ENCODE data around the gene CEP85L. TPM values are rescaled to one million over a fixed set of nuclear protein-coding genes. Genes with fewer than 3 reads are reported as not detected.

CEP85L gene
- total and polyA plus RNA-seq, 2 experiments from 2014 or later, result 9.1 to 10.1 TPM

DNA sequence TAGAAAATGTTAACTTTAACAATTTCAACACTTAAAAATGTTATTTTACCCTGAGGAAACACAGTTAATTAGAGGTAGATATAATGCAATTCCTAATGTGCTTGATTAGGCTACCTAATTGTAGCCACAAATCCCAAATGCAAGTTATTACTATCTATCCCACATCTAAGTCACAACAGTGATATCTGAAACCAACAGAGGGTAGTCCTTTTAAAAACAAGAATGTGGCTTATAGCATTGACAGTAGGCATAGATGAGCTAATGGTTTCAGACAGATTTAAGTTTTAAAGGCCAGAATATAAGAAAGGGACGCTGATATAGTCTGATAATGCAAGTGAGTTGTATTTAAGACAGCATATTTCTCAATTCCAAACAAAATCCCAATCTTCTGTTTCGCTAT is 80.3 kb downstream of the CEP85L start (continued):
- TF ChIP-seq, protein P1, sequence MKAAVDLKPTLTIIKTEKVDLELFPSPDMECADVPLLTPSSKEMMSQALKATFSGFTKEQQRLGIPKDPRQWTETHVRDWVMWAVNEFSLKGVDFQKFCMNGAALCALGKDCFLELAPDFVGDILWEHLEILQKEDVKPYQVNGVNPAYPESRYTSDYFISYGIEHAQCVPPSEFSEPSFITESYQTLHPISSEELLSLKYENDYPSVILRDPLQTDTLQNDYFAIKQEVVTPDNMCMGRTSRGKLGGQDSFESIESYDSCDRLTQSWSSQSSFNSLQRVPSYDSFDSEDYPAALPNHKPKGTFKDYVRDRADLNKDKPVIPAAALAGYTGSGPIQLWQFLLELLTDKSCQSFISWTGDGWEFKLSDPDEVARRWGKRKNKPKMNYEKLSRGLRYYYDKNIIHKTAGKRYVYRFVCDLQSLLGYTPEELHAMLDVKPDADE (IDR thresholded peaks at IDR 0.05), result no peak
- no peak for TF ChIP-seq CREB1 (CRISPR knock-in tag; IDR thresholded peaks at IDR 0.05; ENCODE audit: low read depth)
- TF ChIP-seq, protein P2, sequence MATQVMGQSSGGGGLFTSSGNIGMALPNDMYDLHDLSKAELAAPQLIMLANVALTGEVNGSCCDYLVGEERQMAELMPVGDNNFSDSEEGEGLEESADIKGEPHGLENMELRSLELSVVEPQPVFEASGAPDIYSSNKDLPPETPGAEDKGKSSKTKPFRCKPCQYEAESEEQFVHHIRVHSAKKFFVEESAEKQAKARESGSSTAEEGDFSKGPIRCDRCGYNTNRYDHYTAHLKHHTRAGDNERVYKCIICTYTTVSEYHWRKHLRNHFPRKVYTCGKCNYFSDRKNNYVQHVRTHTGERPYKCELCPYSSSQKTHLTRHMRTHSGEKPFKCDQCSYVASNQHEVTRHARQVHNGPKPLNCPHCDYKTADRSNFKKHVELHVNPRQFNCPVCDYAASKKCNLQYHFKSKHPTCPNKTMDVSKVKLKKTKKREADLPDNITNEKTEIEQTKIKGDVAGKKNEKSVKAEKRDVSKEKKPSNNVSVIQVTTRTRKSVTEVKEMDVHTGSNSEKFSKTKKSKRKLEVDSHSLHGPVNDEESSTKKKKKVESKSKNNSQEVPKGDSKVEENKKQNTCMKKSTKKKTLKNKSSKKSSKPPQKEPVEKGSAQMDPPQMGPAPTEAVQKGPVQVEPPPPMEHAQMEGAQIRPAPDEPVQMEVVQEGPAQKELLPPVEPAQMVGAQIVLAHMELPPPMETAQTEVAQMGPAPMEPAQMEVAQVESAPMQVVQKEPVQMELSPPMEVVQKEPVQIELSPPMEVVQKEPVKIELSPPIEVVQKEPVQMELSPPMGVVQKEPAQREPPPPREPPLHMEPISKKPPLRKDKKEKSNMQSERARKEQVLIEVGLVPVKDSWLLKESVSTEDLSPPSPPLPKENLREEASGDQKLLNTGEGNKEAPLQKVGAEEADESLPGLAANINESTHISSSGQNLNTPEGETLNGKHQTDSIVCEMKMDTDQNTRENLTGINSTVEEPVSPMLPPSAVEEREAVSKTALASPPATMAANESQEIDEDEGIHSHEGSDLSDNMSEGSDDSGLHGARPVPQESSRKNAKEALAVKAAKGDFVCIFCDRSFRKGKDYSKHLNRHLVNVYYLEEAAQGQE (IDR thresholded peaks at IDR 0.05; ENCODE audit: unreplicated experiment), result no peak

DNA sequence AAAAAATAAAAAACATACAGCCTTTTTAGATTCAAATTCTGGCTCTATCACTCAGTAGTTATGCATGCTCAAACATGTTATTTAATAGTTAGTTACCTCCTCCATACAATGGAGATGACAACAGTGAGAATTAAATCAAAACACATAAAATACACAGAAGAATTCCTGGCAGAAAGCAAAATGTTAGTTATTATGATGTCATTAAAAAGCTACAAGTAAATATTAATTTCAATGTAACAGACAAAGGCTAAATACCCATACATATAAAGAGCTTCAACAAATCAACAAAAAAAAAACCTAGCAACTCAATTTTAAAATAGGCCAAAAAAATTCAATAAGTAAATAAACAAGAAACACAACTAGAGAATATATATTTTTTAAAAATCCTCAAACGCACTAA is 81.9 kb downstream of the CEP85L start:
- no peak overlapping the region for H3K27ac Mint-ChIP-seq
- Histone ChIP-seq H4K20me1 (replicated peaks; ENCODE audit: insufficient read depth) (no peaks in the 10 kb centered on the region), H3F3A (replicated peaks; ENCODE audit: low read depth) (no peaks in the 10 kb centered on the region), H3K9me2 (ENCODE audit: insufficient read depth) (no peaks in the 10 kb centered on the region), H3K79me2 (replicated peaks; ENCODE audit: insufficient read depth) (peaks cover 5% of the 10 kb centered on the region; the same call in 1 of the 2 replicates), H3K4me1 (ENCODE audit: insufficient read depth) (peaks cover 8% of the 10 kb centered on the region; the same call in 1 of the 2 replicates), H3K27ac (ENCODE audit: low read depth) (no peak overlapping the region), H3K4me3 (no peak overlapping the region), H2AFZ (no peak overlapping the region), H3K27me3 (ENCODE audit: insufficient read depth) (no peaks in the 10 kb centered on the region), H3K4me2 (no peak overlapping the region), H3K36me3 (ENCODE audit: insufficient read depth) (peaks cover 12% of the 10 kb centered on the region)
- H3K36me3 Mint-ChIP-seq (ENCODE audit: low read depth), result peaks cover 12% of the 10 kb centered on the region
- no peaks in the 10 kb centered on the region for H3K27me3 Mint-ChIP-seq (ENCODE audit: insufficient read depth, low read depth, poor library complexity)
- DNase-seq (ENCODE audit: low spot score) (no peak), ATAC-seq (no peak)
- peaks cover 15% of the 10 kb centered on the region for H3K9me3 Mint-ChIP-seq
- H3K4me3 Mint-ChIP-seq, result no peak overlapping the region
- H3K4me1 Mint-ChIP-seq, result peaks cover 7% of the 10 kb centered on the region; the same call in 2 of the 3 replicates
- TF ChIP-seq CREB1 (CRISPR knock-in tag; IDR thresholded peaks at IDR 0.05; ENCODE audit: low read depth) (no peak), STAT1 (IDR thresholded peaks at IDR 0.05; ENCODE audit: unreplicated experiment) (no peak), ZNF331 (CRISPR knock-in tag; IDR thresholded peaks at IDR 0.05; ENCODE audit: low read depth) (no peak), EZH2phosphoT487 (IDR thresholded peaks at IDR 0.05; ENCODE audit: unreplicated experiment) (no peak), JUNB (IDR thresholded peaks at IDR 0.05; ENCODE audit: unreplicated experiment) (no peak), ZNF114 (CRISPR knock-in tag; IDR thresholded peaks at IDR 0.05) (no peak), POLR2AphosphoS5 (IDR thresholded peaks at IDR 0.05; ENCODE audit: low read depth) (no peak), NANOG (IDR thresholded peaks at IDR 0.05; ENCODE audit: borderline replicate concordance) (no peak), EZH2 (IDR thresholded peaks at IDR 0.05; ENCODE audit: low read depth, unreplicated experiment) (no peak)
- TF ChIP-seq, protein P3, sequence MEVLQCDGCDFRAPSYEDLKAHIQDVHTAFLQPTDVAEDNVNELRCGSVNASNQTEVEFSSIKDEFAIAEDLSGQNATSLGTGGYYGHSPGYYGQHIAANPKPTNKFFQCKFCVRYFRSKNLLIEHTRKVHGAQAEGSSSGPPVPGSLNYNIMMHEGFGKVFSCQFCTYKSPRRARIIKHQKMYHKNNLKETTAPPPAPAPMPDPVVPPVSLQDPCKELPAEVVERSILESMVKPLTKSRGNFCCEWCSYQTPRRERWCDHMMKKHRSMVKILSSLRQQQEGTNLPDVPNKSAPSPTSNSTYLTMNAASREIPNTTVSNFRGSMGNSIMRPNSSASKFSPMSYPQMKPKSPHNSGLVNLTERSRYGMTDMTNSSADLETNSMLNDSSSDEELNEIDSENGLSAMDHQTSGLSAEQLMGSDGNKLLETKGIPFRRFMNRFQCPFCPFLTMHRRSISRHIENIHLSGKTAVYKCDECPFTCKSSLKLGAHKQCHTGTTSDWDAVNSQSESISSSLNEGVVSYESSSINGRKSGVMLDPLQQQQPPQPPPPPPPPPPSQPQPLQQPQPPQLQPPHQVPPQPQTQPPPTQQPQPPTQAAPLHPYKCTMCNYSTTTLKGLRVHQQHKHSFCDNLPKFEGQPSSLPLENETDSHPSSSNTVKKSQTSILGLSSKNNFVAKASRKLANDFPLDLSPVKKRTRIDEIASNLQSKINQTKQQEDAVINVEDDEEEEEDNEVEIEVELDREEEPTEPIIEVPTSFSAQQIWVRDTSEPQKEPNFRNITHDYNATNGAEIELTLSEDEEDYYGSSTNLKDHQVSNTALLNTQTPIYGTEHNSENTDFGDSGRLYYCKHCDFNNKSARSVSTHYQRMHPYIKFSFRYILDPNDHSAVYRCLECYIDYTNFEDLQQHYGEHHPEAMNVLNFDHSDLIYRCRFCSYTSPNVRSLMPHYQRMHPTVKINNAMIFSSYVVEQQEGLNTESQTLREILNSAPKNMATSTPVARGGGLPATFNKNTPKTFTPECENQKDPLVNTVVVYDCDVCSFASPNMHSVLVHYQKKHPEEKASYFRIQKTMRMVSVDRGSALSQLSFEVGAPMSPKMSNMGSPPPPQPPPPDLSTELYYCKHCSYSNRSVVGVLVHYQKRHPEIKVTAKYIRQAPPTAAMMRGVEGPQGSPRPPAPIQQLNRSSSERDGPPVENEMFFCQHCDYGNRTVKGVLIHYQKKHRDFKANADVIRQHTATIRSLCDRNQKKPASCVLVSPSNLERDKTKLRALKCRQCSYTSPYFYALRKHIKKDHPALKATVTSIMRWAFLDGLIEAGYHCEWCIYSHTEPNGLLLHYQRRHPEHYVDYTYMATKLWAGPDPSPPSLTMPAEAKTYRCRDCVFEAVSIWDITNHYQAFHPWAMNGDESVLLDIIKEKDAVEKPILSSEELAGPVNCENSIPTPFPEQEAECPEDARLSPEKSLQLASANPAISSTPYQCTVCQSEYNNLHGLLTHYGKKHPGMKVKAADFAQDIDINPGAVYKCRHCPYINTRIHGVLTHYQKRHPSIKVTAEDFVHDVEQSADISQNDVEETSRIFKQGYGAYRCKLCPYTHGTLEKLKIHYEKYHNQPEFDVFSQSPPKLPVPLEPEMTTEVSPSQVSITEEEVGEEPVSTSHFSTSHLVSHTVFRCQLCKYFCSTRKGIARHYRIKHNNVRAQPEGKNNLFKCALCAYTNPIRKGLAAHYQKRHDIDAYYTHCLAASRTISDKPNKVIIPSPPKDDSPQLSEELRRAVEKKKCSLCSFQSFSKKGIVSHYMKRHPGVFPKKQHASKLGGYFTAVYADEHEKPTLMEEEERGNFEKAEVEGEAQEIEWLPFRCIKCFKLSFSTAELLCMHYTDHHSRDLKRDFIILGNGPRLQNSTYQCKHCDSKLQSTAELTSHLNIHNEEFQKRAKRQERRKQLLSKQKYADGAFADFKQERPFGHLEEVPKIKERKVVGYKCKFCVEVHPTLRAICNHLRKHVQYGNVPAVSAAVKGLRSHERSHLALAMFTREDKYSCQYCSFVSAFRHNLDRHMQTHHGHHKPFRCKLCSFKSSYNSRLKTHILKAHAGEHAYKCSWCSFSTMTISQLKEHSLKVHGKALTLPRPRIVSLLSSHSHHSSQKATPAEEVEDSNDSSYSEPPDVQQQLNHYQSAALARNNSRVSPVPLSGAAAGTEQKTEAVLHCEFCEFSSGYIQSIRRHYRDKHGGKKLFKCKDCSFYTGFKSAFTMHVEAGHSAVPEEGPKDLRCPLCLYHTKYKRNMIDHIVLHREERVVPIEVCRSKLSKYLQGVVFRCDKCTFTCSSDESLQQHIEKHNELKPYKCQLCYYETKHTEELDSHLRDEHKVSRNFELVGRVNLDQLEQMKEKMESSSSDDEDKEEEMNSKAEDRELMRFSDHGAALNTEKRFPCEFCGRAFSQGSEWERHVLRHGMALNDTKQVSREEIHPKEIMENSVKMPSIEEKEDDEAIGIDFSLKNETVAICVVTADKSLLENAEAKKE (CRISPR knock-in tag; IDR thresholded peaks at IDR 0.05), result no peak
- TF ChIP-seq, protein P4, sequence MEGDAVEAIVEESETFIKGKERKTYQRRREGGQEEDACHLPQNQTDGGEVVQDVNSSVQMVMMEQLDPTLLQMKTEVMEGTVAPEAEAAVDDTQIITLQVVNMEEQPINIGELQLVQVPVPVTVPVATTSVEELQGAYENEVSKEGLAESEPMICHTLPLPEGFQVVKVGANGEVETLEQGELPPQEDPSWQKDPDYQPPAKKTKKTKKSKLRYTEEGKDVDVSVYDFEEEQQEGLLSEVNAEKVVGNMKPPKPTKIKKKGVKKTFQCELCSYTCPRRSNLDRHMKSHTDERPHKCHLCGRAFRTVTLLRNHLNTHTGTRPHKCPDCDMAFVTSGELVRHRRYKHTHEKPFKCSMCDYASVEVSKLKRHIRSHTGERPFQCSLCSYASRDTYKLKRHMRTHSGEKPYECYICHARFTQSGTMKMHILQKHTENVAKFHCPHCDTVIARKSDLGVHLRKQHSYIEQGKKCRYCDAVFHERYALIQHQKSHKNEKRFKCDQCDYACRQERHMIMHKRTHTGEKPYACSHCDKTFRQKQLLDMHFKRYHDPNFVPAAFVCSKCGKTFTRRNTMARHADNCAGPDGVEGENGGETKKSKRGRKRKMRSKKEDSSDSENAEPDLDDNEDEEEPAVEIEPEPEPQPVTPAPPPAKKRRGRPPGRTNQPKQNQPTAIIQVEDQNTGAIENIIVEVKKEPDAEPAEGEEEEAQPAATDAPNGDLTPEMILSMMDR (conservative IDR thresholded peaks at IDR 0.05; ENCODE audit: low read depth in 2 of 2), result no peak
